ENCODE results near the gene KCTD12.

Gene KCTD12

DNA sequence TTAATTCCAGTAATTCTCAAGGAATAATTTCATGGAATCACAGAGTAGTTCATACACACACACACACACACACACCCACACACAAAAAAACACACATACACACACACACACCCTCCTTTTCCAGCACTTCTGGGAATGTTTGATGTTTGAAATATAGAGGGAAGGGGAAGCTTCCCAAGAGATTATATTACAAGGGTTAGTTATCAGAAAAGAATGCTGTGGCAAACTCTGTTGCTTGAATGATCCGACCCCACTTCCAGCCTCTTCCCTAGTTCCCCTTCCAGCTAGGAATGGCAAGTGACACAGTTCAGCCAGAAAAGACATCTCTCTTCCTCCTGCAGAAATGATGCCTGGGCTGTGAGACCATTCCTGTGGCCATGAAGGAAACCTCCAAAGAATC is 49.9 kb downstream of the KCTD12 start:
- Histone ChIP-seq H3K79me2 (ENCODE audit: low read length) (no peaks in the 10 kb centered on the region), H3K4me1 (ENCODE audit: low read length) (no peaks in the 10 kb centered on the region), H3K27ac (ENCODE audit: low read length) (no peak overlapping the region), H3K4me3 (ENCODE audit: low read length) (no peak overlapping the region), H4K20me1 (ENCODE audit: insufficient read depth, low read length) (no peaks in the 10 kb centered on the region), H3K9me3 (replicated peaks; ENCODE audit: insufficient read depth, low read length) (no peaks in the 10 kb centered on the region), H3K4me2 (ENCODE audit: low read depth, low read length) (no peak overlapping the region), H3K27me3 (replicated peaks; ENCODE audit: insufficient read depth, low read length) (no peaks in the 10 kb centered on the region), H3K36me3 (replicated peaks; ENCODE audit: insufficient read depth, low read length) (no peaks in the 10 kb centered on the region), H2AFZ (ENCODE audit: low read length) (no peak overlapping the region), H3K9ac (ENCODE audit: low read length) (no peak overlapping the region), H3K9me2 (replicated peaks; ENCODE audit: insufficient read depth, low read length) (no peaks in the 10 kb centered on the region), H3F3A (ENCODE audit: insufficient read depth, low read length) (no peaks in the 10 kb centered on the region)
- DNase-seq = no peak
- TF ChIP-seq CTCF (IDR thresholded peaks at IDR 0.05; ENCODE audit: low read length) = no peak
- no peak for TF ChIP-seq EZH2 (optimal IDR thresholded peaks at IDR 0.05; ENCODE audit: low read depth, low read length)
- TF ChIP-seq EZH2phosphoT487 (IDR thresholded peaks at IDR 0.05; ENCODE audit: low read length) = no peak

DNA sequence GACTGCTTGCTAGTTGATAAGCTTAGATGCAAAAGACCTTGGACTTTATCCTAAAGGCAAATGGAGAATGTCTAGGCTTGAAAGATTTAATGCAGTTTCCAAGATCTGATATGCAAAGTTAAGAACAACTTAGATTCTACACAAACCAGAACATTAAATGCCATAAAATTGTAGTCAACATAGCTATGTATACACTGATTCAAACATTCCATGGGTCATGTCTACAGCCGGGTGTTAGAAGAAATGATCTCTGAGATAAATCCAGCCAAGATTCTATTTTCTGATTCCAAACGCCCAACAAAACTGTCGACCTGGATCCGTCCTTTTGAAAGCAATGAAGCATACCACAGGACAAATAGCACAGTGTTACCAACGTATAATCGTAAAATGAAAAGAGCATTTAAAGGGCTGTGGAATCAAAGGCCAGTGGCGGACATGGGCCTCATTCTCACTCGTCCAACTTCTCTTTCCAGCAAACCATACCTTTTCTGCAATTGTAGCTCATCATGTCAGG is 52.7 kb downstream of the KCTD12 start:
- Histone ChIP-seq H3K9me2 (replicated peaks; ENCODE audit: insufficient read depth, low read length) (no peaks in the 10 kb centered on the region), H3F3A (ENCODE audit: insufficient read depth, low read length) (no peaks in the 10 kb centered on the region), H3K36me3 (replicated peaks; ENCODE audit: insufficient read depth, low read length) (no peaks in the 10 kb centered on the region), H3K27me3 (replicated peaks; ENCODE audit: insufficient read depth, low read length) (no peaks in the 10 kb centered on the region), H3K4me1 (ENCODE audit: low read length) (no peaks in the 10 kb centered on the region), H3K79me2 (ENCODE audit: low read length) (no peaks in the 10 kb centered on the region), H3K9ac (ENCODE audit: low read length) (no peak overlapping the region), H3K9me3 (replicated peaks; ENCODE audit: insufficient read depth, low read length) (no peaks in the 10 kb centered on the region), H3K4me2 (ENCODE audit: low read depth, low read length) (no peak overlapping the region), H4K20me1 (ENCODE audit: insufficient read depth, low read length) (no peaks in the 10 kb centered on the region), H3K4me3 (ENCODE audit: low read length) (no peak overlapping the region), H3K27ac (ENCODE audit: low read length) (no peak overlapping the region), H2AFZ (ENCODE audit: low read length) (no peak overlapping the region)
- no peak for TF ChIP-seq CTCF (IDR thresholded peaks at IDR 0.05; ENCODE audit: low read length)
- no peak for TF ChIP-seq EZH2phosphoT487 (IDR thresholded peaks at IDR 0.05; ENCODE audit: low read length)
- no peak for TF ChIP-seq EZH2 (optimal IDR thresholded peaks at IDR 0.05; ENCODE audit: low read depth, low read length)
- DNase-seq = no peak

DNA sequence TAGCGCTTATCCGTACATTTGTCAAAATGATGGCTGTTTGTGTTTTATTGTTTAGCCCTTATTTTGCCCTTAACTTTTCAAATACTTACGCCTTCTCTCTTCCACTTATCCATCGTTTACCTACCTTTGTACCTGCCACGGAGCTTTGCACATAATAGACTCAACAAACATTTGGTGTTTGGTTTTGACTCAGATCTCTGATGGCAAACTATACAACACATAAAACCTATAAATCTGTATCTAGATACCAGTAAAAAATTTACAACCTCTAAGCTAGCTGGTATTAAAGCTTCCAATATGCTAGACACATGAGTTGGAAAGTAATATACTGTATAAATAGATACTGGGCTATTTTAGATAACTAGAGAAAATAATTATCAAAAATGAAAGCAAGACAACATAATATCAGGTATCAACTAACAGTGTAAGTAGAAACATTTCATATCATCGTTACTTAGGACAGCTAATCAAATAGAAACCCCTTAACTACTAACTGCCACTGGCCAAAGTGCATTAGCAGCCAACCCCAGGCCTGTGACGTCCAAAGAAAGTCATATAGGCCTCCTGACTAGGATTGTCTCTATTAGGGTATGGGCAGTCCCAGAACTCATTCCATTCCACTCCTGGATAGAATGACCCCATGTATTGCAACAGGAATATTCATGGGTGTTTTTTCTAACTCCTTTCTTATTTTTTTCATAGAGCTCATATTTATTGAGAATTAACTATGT is 53.8 kb downstream of the KCTD12 start:
- no peak for TF ChIP-seq CTCF (IDR thresholded peaks at IDR 0.05; ENCODE audit: low read length)
- no peak for TF ChIP-seq EZH2 (optimal IDR thresholded peaks at IDR 0.05; ENCODE audit: low read depth, low read length)
- no peak for TF ChIP-seq EZH2phosphoT487 (IDR thresholded peaks at IDR 0.05; ENCODE audit: low read length)
- no peak overlapping the region for H3K4me3 ChIP-seq (ENCODE audit: low read length)
- no peaks in the 10 kb centered on the region for H3K9me3 ChIP-seq (replicated peaks; ENCODE audit: insufficient read depth, low read length)
- no peaks in the 10 kb centered on the region for H3K79me2 ChIP-seq (ENCODE audit: low read length)
- H3K4me1 ChIP-seq (ENCODE audit: low read length) = no peaks in the 10 kb centered on the region
- H2AFZ ChIP-seq (ENCODE audit: low read length) = no peak overlapping the region
- H4K20me1 ChIP-seq (ENCODE audit: insufficient read depth, low read length) = no peaks in the 10 kb centered on the region
- no peak overlapping the region for H3K9ac ChIP-seq (ENCODE audit: low read length)
- DNase-seq = no peak
- H3K9me2 ChIP-seq (replicated peaks; ENCODE audit: insufficient read depth, low read length) = no peaks in the 10 kb centered on the region
- H3K27me3 ChIP-seq (replicated peaks; ENCODE audit: insufficient read depth, low read length) = no peaks in the 10 kb centered on the region
- no peak overlapping the region for H3K4me2 ChIP-seq (ENCODE audit: low read depth, low read length)
- no peaks in the 10 kb centered on the region for H3F3A ChIP-seq (ENCODE audit: insufficient read depth, low read length)
- no peak overlapping the region for H3K27ac ChIP-seq (ENCODE audit: low read length)
- H3K36me3 ChIP-seq (replicated peaks; ENCODE audit: insufficient read depth, low read length) = no peaks in the 10 kb centered on the region
